ENCODE measurements around the gene RAB13. TPM values are rescaled to one million over a fixed set of nuclear protein-coding genes. Genes with fewer than 3 reads are reported as not detected.
A peak's percentile ranks its signal among the peaks of the same experiment; 100 is the strongest.

RAB13 gene
- total and polyA plus RNA-seq, 2 of the 13 experiments (the other 11 are each of a cell fraction or from before 2014, with no cell fraction given): 15.9 to 24.7 TPM

- 0 out of 2 replicates have a peak, but pooled peaks have one; percentile 66 for TF ChIP-seq ARHGAP35 (CRISPR knock-in tag; IDR thresholded peaks at IDR 0.05; ENCODE audit: borderline replicate concordance)
- peak; percentile 89 for TF ChIP-seq TBX2 (CRISPR knock-in tag; IDR thresholded peaks at IDR 0.05; ENCODE audit: borderline replicate concordance)
- no peak for TF ChIP-seq PRDM4 (CRISPR knock-in tag; IDR thresholded peaks at IDR 0.05; ENCODE audit: borderline replicate concordance)
- TF ChIP-seq ZNF10 (CRISPR knock-in tag; IDR thresholded peaks at IDR 0.05; ENCODE audit: borderline replicate concordance, low read depth): no peak
- no peak for TF ChIP-seq RFX5 (IDR thresholded peaks at IDR 0.05; ENCODE audit: low read depth, low read length)
- TF ChIP-seq ZNF333 (CRISPR knock-in tag; IDR thresholded peaks at IDR 0.05; ENCODE audit: borderline replicate concordance): 0 out of 2 replicates have a peak, but pooled peaks have one; percentile 13
- 0 out of 4 replicates have a peak, but pooled peaks of 1 of the 2 experiments have one; percentile 50 for TF ChIP-seq ATF4 (CRISPR knock-in tag; IDR thresholded peaks at IDR 0.05)
- TF ChIP-seq ZNF83 (CRISPR knock-in tag; IDR thresholded peaks at IDR 0.05; ENCODE audit: borderline replicate concordance): peak; percentile 77; the same call in 1 of the 2 replicates
- TF ChIP-seq ZNF484 (CRISPR knock-in tag; IDR thresholded peaks at IDR 0.05; ENCODE audit: borderline replicate concordance, low read depth): no peak
- peak; percentile 38; the same call in 1 of the 2 replicates for TF ChIP-seq ELF1 (CRISPR knock-in tag; IDR thresholded peaks at IDR 0.05)
- TF ChIP-seq MAFF (IDR thresholded peaks at IDR 0.05; ENCODE audit: low read depth, low read length): 0 out of 2 replicates have a peak, but pooled peaks have one; percentile 14
- TF ChIP-seq NPAS2 (CRISPR knock-in tag; IDR thresholded peaks at IDR 0.05; ENCODE audit: borderline replicate concordance): no peak
- no peak for TF ChIP-seq CENPT (CRISPR knock-in tag; IDR thresholded peaks at IDR 0.05; ENCODE audit: low read depth)
- TF ChIP-seq ZNF552 (CRISPR knock-in tag; IDR thresholded peaks at IDR 0.05; ENCODE audit: borderline replicate concordance): no peak
- no peak for TF ChIP-seq ZNF597 (CRISPR knock-in tag; IDR thresholded peaks at IDR 0.05)
- TF ChIP-seq MAFK (conservative IDR thresholded peaks at IDR 0.05 in 1 of 2, IDR thresholded peaks at IDR 0.05 in 1 of 2; ENCODE audit: low read length in 2 of 2): no peak
- peak; percentile 93 for TF ChIP-seq ZBTB2 (CRISPR knock-in tag; IDR thresholded peaks at IDR 0.05; ENCODE audit: low read depth)
- peak; percentile 79; the same call in 1 of the 2 replicates for TF ChIP-seq TP53 (CRISPR knock-in tag; conservative IDR thresholded peaks at IDR 0.05)
- TF ChIP-seq HDAC2 (CRISPR knock-in tag; IDR thresholded peaks at IDR 0.05): peak; percentile 45; the same call in 1 of the 2 replicates
These were observed 18.8 kb downstream of the RAB13 start, which contains the start of gene CREB3L4 (continued) for GRCh38 chr1:153967107-153967999.
